ENCODE measurements around the gene NDST3.

NDST3 gene

DNA sequence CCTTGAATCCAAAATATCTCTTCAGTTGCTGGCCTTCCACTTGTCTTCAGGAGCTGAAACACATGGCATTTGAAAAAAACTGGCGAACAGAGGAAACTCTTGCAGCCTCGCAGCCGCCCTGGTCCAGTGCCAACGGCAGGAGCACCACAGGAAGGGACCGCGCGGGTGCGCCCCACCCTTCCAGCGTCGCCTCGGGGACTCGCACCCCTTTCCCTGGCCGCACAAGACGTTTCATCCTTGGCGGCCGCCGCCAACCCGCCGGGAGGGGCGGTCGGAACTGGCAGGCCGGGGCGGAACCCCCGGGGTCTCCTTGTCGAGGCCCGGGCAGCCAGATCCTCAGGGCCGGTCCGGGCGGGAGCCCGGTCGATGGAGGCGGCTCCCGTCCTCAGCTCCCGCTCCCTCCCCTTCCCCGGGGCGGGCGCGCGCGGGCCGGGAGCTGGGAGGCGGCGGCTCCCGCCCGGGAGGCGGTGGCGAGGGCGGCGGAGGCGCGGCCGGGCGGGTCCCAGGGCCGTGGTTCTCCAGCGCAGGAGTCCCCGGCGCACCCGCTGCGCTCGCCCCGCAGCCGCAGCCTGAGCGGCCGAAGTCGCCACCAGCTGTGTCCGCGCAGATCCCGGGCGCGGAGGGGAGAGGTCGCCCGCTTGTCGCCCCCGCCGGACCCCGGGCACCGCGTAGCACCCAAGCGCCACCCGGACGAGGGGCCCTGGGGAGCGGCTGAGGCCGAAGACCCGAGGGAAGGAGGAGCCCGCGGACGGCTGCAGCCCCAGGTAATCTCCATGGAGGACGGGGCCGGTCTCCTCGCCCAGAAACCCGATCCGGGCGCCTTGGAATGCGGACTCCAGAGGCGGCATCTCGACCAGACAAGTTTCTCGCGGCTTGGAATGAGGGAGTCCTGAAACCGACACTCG, 886 bp upstream of the NDST3 start:
- DNase-seq (ENCODE audit: low spot score) = peak; percentile 22
- TF ChIP-seq, protein P1, sequence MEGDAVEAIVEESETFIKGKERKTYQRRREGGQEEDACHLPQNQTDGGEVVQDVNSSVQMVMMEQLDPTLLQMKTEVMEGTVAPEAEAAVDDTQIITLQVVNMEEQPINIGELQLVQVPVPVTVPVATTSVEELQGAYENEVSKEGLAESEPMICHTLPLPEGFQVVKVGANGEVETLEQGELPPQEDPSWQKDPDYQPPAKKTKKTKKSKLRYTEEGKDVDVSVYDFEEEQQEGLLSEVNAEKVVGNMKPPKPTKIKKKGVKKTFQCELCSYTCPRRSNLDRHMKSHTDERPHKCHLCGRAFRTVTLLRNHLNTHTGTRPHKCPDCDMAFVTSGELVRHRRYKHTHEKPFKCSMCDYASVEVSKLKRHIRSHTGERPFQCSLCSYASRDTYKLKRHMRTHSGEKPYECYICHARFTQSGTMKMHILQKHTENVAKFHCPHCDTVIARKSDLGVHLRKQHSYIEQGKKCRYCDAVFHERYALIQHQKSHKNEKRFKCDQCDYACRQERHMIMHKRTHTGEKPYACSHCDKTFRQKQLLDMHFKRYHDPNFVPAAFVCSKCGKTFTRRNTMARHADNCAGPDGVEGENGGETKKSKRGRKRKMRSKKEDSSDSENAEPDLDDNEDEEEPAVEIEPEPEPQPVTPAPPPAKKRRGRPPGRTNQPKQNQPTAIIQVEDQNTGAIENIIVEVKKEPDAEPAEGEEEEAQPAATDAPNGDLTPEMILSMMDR (IDR thresholded peaks at IDR 0.05; ENCODE audit: extremely low read depth, insufficient read depth, missing control alignments) = no peak
- in situ Hi-C loops (cut with MboI; ENCODE audit: low pct_unique_long_range_greater_than_20kb, low sequenced_read_pairs, unreplicated experiment) = no loop called here

DNA sequence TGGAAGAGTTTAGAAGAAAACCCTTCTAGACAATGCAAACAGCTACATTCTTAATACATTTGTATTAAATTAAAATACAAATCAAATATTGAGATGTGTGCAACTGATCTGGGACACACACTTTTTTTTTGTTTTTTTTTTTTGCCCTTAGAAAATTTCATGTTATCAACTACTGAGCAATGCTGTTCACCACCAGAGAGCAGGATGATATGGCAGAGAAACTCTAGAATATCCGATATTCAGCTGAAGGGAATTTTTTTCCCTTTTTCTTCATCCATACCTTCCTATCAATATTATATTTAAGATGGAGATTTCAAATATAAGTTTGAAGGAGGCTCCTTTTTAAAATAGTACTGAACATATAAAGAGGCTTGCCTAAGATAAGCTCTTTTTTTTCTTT, 1.0 kb downstream of the NDST3 start:
- DNase-seq (ENCODE audit: low spot score) = no peak
- in situ Hi-C loops (cut with MboI; ENCODE audit: low pct_unique_long_range_greater_than_20kb, low sequenced_read_pairs, unreplicated experiment) = no loop called here

DNA sequence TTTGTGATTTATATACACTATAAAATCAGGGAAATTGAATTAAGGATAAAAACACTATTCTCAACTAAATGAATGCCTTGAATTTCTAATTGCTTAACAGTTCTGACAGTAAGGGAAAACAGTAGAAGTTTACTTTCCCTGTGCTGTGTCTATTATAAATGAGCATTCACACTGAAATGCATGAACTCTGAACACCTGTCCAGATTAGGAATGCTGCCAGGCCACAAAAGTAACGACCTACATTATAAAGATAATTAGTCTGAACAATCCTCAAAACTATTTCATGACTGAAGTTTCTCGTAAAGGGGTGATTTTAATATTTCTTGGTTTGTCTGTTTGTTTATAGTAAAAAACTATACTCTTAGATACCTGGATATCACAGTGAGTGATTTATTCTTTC, 2.0 kb downstream of the NDST3 start:
- in situ Hi-C loops (cut with MboI; ENCODE audit: low pct_unique_long_range_greater_than_20kb, low sequenced_read_pairs, unreplicated experiment) = no loop called here
- TF ChIP-seq, protein P1 (IDR thresholded peaks at IDR 0.05; ENCODE audit: extremely low read depth, insufficient read depth, missing control alignments) = no peak
- no peak for DNase-seq (ENCODE audit: low spot score)

More for the DNA sequence above, 1.0 kb downstream of the NDST3 start:
- TF ChIP-seq, protein P1 (IDR thresholded peaks at IDR 0.05; ENCODE audit: extremely low read depth, insufficient read depth, missing control alignments) = no peak

DNA sequence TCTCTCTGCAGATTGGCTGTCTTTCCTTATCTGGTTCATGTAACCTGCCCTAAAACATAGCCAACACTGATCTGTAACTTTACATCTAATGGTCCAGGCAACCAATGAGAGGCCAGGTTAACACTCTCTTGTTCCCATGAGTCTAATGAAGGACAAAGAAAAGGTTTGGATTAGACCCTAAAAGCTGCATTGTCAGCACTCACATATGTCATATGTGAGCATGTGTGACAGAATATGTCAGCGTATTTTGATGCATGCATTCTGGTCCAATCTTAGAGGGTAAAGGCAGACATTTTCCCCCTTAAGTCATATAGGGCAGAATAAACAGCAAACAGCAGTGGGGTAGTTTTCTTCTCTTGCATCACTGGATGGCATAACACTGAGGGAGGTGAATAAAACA, 3.7 kb downstream of the NDST3 start:
- DNase-seq (ENCODE audit: low spot score) = no peak
- TF ChIP-seq, protein P1 (IDR thresholded peaks at IDR 0.05; ENCODE audit: extremely low read depth, insufficient read depth, missing control alignments) = no peak
- in situ Hi-C loops (cut with MboI; ENCODE audit: low pct_unique_long_range_greater_than_20kb, low sequenced_read_pairs, unreplicated experiment) = no loop called here

DNA sequence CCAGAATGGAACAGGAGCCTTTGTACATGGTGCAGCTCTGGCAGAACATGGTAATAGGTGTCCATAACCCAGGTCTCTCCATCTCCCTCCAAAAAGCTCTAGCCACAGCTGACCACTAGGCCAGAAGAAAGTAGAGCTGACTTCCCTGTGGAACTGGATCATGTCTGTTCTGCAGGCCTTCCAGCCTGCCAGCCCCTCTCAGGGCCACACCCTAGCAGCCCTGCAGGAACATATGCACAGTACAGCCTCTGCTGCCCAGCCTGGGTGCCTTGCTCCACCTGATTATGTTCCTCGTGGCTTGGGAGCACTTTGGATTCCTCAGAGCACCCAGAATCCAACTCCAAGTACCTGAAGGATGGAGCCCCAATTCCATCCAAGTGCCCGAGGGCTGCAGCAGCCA, 12.0 kb downstream of the NDST3 start:
- DNase-seq (ENCODE audit: low spot score) = no peak
- TF ChIP-seq, protein P1 (IDR thresholded peaks at IDR 0.05; ENCODE audit: extremely low read depth, insufficient read depth, missing control alignments) = no peak
- in situ Hi-C loops (cut with MboI; ENCODE audit: low pct_unique_long_range_greater_than_20kb, low sequenced_read_pairs, unreplicated experiment) = no loop called here

DNA sequence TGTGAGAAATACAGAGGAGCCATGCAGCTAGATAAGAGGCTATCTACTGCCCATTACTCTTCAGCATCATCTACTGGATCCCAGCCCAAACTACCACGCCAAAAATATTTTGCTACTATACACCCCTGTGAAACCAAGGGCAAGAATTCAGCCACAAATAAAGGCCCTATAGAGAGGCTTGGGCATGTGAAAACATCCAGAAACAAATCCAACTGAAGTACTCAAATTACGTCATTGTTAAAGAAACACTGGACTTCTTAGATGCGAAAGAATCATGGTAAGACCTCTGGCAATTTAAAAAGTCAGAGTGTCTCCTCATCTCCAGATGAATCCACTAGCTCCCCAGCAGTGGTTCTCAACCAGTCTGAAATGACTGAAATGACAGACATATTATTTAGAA, 12.8 kb downstream of the NDST3 start:
- in situ Hi-C loops (cut with MboI; ENCODE audit: low pct_unique_long_range_greater_than_20kb, low sequenced_read_pairs, unreplicated experiment) = no loop called here
- DNase-seq (ENCODE audit: low spot score) = no peak
- TF ChIP-seq, protein P1 (IDR thresholded peaks at IDR 0.05; ENCODE audit: extremely low read depth, insufficient read depth, missing control alignments) = no peak
